CD8-positive, alpha-beta memory T cell (primary cell): ENCODE measurements around the gene TMPRSS11A. TPM values are rescaled to one million over a fixed set of nuclear protein-coding genes. Genes with fewer than 3 reads are reported as not detected.
A peak's percentile ranks its signal among the peaks of the same experiment; 100 is the strongest.

Source experiments
- CTCF ChIA-PET: fragments of 350-600 bp; sonication (Branson Sonifier 250); formaldehyde crosslinking; loops from one replicate; lab custom pipeline; 2021; ENCODE audit warnings: antibody characterized with exemption; lab: Charles Lee
- POLR2A ChIA-PET: fragments of 350-600 bp; sonication (Branson Sonifier 250); formaldehyde crosslinking; loops from one replicate; lab custom pipeline; 2021; ENCODE audit warnings: antibody characterized with exemption; lab: Charles Lee
- DNase-seq, 5 donors: peaks; one replicate each; pipeline versions ENCODE4 v3.0.0 to v3.0.0-alpha.2; 2020 to 2022; ENCODE audit warnings: mixed read lengths in 1 of 5
- H3K27ac ChIP-seq: one replicate; pipeline ENCODE4 v1.7.0; 2013; ENCODE audit warnings: low read depth, mild to moderate bottlenecking, low read length, moderate library complexity
- H3K27me3 ChIP-seq: 2 replicates; pipeline ENCODE4 v1.7.0; 2013; ENCODE audit warnings: low read length, mild to moderate bottlenecking; ENCODE audit not compliant: insufficient read depth, poor library complexity, severe bottlenecking
- H3K36me3 ChIP-seq: 2 replicates; pipeline ENCODE4 v1.7.0; 2013; ENCODE audit warnings: mild to moderate bottlenecking, low read length, moderate library complexity; ENCODE audit not compliant: insufficient read depth
- H3K4me1 ChIP-seq: 2 replicates; pipeline ENCODE4 v1.7.0; 2013; ENCODE audit warnings: mild to moderate bottlenecking, low read length, moderate library complexity; ENCODE audit not compliant: insufficient read depth
- H3K4me3 ChIP-seq: 2 replicates; pipeline ENCODE4 v1.7.0; 2013; ENCODE audit warnings: mild to moderate bottlenecking, low read length
- H3K9me3 ChIP-seq: 2 replicates; pipeline ENCODE4 v1.7.0; 2013; ENCODE audit warnings: mild to moderate bottlenecking, low read length
- H3K27ac Mint-ChIP-seq, 8 donors: one replicate each; pipeline ENCODE4 v1.8.0; 2020 to 2021; ENCODE audit warnings: mixed read lengths in 8 of 8, mild to moderate bottlenecking in 6 of 8, inconsistent platforms in 3 of 8, moderate library complexity in 3 of 8
- H3K27me3 Mint-ChIP-seq, 2 donors: one replicate each; pipeline ENCODE4 v1.8.0; 2020 to 2021; ENCODE audit warnings: mixed read lengths in 2 of 2, mild to moderate bottlenecking in 1 of 2, moderate library complexity in 1 of 2
- H3K36me3 Mint-ChIP-seq, 3 donors: one replicate each; pipeline ENCODE4 v1.8.0; 2020 to 2021; ENCODE audit warnings: mixed read lengths in 3 of 3, inconsistent platforms in 1 of 3, mild to moderate bottlenecking in 1 of 3
- H3K4me1 Mint-ChIP-seq, 3 donors: one replicate each; pipeline ENCODE4 v1.8.0; 2020 to 2021; ENCODE audit warnings: mixed read lengths in 3 of 3, inconsistent platforms in 1 of 3, mild to moderate bottlenecking in 1 of 3
- H3K4me3 Mint-ChIP-seq, 7 donors: one replicate each; pipeline ENCODE4 v1.8.0; 2020 to 2021; ENCODE audit warnings: mixed read lengths in 7 of 7, mild to moderate bottlenecking in 6 of 7, moderate library complexity in 4 of 7, inconsistent platforms in 2 of 7
- H3K9me3 Mint-ChIP-seq, 5 donors: one replicate each; pipeline ENCODE4 v1.8.0; 2020 to 2022; ENCODE audit warnings: mixed read lengths in 5 of 5, mild to moderate bottlenecking in 3 of 5, moderate library complexity in 2 of 5, inconsistent platforms in 1 of 5
- polyA plus RNA-seq: library from polyadenylated mRNA; unstranded; fragments of 300-500 nt; fragmentation: Illumina TruSeq; gene quantifications from one replicate; pipeline ENCODE4 v1.2.3, GENCODE V29; 2021
- total RNA-seq, 2 experiments: library from RNA; stranded (reverse); gene quantifications; one replicate each; pipeline ENCODE4 v1.2.3, GENCODE V29; 2021

TMPRSS11A gene
- total and polyA plus RNA-seq, 3 experiments from 2014 or later: not detected

- no peak for DNase-seq
These were observed 51.2 kb downstream of the TMPRSS11A start for GRCh38 chr4:67912080-67912479.

GRCh38 chr4:67911638-67912037 is 51.7 kb downstream of the TMPRSS11A start:
- peaks cover 0 to 27% of the 10 kb centered on the region in 2 donors for H3K27me3 Mint-ChIP-seq
- no peaks in the 10 kb centered on the region for H3K36me3 Mint-ChIP-seq
- H3K27ac Mint-ChIP-seq: no peak overlapping the region
- ChIA-PET CTCF (interaction anchor here (1.4 to 1.9 kb wide), 2 partner anchors 12 to 362 kb away, joined by 3 read pairs; no protein-coding TSS in a partner anchor), POLR2A (no interaction called here)
- no peak for DNase-seq
- H3K36me3 ChIP-seq: no peaks in the 10 kb centered on the region
- peaks cover 0 to 1% (median 0%) of the 10 kb centered on the region in 5 donors for H3K9me3 Mint-ChIP-seq
- H3K9me3 ChIP-seq: no peaks in the 10 kb centered on the region
- H3K4me1 ChIP-seq: no peaks in the 10 kb centered on the region
- no peak overlapping the region for H3K4me3 Mint-ChIP-seq
- no peaks in the 10 kb centered on the region for H3K4me1 Mint-ChIP-seq
- no peaks in the 10 kb centered on the region for H3K27me3 ChIP-seq
- no peak overlapping the region for H3K4me3 ChIP-seq
- H3K27ac ChIP-seq: no peak overlapping the region

More at GRCh38 chr4:67912080-67912479, 51.2 kb downstream of the TMPRSS11A start:
- Mint-ChIP-seq H3K4me1 (no peaks in the 10 kb centered on the region), H3K4me3 (no peak overlapping the region), H3K9me3 (no peaks in the 10 kb centered on the region), H3K27me3 (peaks cover 0 to 27% of the 10 kb centered on the region in 2 donors), H3K36me3 (no peaks in the 10 kb centered on the region), H3K27ac (no peak overlapping the region)
- POLR2A ChIA-PET: no interaction called here
- CTCF ChIA-PET: interaction anchor here (1.4 kb wide), 1 partner anchor 13 kb away, joined by 3 read pairs; no protein-coding TSS in a partner anchor
- Histone ChIP-seq H3K27ac (no peak overlapping the region), H3K36me3 (no peaks in the 10 kb centered on the region), H3K9me3 (no peaks in the 10 kb centered on the region), H3K4me3 (no peak overlapping the region), H3K4me1 (no peaks in the 10 kb centered on the region), H3K27me3 (no peaks in the 10 kb centered on the region)

DNA sequence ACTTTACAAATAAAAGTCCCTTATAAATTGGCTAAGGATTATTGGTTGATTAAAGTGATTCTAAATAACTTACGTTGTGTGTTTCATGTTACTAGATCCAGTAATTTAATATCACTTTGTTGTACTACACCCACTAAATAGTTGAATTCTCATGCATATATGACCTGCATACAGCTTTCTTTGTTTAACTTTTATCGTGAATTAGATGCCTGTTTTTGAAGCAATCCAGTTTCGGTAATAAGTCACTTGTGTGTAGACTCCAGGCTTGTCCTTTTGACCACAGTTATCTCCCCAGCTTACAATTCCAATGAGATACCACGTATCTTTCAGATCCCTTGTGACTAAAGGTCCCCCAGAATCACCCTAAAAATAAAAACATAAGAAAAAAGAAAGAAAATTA is 52.2 kb downstream of the TMPRSS11A start:
- H3K27me3 ChIP-seq: no peaks in the 10 kb centered on the region
- ChIA-PET CTCF (interaction anchor here (1.4 to 1.9 kb wide), 2 partner anchors 12 to 361 kb away, joined by 3 read pairs; no protein-coding TSS in a partner anchor), POLR2A (no interaction called here)
- H3K4me3 Mint-ChIP-seq: no peak overlapping the region
- no peaks in the 10 kb centered on the region for H3K9me3 ChIP-seq
- H3K27ac ChIP-seq: no peak overlapping the region
- no peak overlapping the region for H3K27ac Mint-ChIP-seq
- no peaks in the 10 kb centered on the region for H3K4me1 Mint-ChIP-seq
- peaks cover 0 to 29% of the 10 kb centered on the region in 2 donors for H3K27me3 Mint-ChIP-seq
- H3K36me3 Mint-ChIP-seq: no peaks in the 10 kb centered on the region
- H3K4me1 ChIP-seq: no peaks in the 10 kb centered on the region
- peaks cover 0 to 4% (median 1%) of the 10 kb centered on the region in 5 donors for H3K9me3 Mint-ChIP-seq
- H3K4me3 ChIP-seq: no peak overlapping the region
- no peaks in the 10 kb centered on the region for H3K36me3 ChIP-seq
- DNase-seq: no peak

GRCh38 chr4:67910585-67910905 is 52.7 kb downstream of the TMPRSS11A start:
- no peaks in the 10 kb centered on the region for H3K4me1 Mint-ChIP-seq
- Histone ChIP-seq H3K9me3 (no peaks in the 10 kb centered on the region), H3K27ac (no peak overlapping the region), H3K27me3 (no peaks in the 10 kb centered on the region), H3K4me1 (no peaks in the 10 kb centered on the region), H3K4me3 (no peak overlapping the region), H3K36me3 (no peaks in the 10 kb centered on the region)
- ChIA-PET POLR2A (no interaction called here), CTCF (interaction anchor here (1.4 to 1.9 kb wide), 2 partner anchors 11 to 361 kb away, joined by 3 read pairs; no protein-coding TSS in a partner anchor)
- no peaks in the 10 kb centered on the region for H3K36me3 Mint-ChIP-seq
- peaks cover 0 to 6% (median 4%) of the 10 kb centered on the region in 5 donors for H3K9me3 Mint-ChIP-seq
- no peak overlapping the region for H3K4me3 Mint-ChIP-seq
- no peak for DNase-seq
- H3K27ac Mint-ChIP-seq: no peak overlapping the region
- peaks cover 1 to 29% of the 10 kb centered on the region in 2 donors for H3K27me3 Mint-ChIP-seq

DNA sequence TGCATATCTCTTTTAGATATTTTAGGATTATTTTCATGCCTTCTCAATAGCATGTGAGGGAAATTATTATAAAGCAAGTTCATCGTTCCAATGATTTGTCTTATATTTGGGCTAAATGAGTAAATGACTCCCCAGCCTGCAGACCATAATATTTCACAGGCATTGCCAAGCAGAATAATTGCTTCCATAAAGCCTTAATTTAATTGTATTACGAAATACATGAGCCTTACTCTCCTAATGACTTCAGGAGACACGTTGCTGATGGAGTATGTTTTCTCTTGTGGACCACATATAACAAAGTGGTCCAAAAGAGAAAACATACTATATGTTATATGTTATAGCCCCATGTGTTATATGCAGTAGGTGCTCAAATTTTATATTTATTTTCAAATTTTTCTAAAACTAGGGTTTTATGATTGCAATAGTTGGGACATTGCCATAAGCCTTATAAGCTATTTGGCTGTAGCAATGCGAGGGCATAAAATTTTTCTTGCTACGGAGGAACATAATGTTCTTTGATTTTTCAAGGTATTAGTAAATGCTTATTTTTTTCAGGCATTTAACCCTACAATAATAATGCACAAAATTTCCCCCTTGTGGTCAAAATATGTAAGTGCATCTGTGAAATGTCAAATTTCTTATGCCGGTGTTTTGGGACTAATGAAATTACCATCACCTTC is 53.2 kb downstream of the TMPRSS11A start:
- Mint-ChIP-seq H3K27ac (no peak overlapping the region), H3K4me3 (no peak overlapping the region), H3K4me1 (no peaks in the 10 kb centered on the region), H3K27me3 (peaks cover 1 to 30% of the 10 kb centered on the region in 2 donors), H3K9me3 (peaks cover 0 to 6% (median 4%) of the 10 kb centered on the region in 5 donors), H3K36me3 (no peaks in the 10 kb centered on the region)
- H3K4me1 ChIP-seq: no peaks in the 10 kb centered on the region
- H3K27me3 ChIP-seq: no peaks in the 10 kb centered on the region
- H3K9me3 ChIP-seq: no peaks in the 10 kb centered on the region
- no peaks in the 10 kb centered on the region for H3K36me3 ChIP-seq
- CTCF ChIA-PET: interaction anchor here (0.9 to 1.9 kb wide), 2 partner anchors 9 to 360 kb away, joined by 3 read pairs; no protein-coding TSS in a partner anchor
- no peak overlapping the region for H3K27ac ChIP-seq
- H3K4me3 ChIP-seq: no peak overlapping the region
- peak in 2 of 5 donors; percentile 3 to 6 for DNase-seq
- POLR2A ChIA-PET: no interaction called here

DNA sequence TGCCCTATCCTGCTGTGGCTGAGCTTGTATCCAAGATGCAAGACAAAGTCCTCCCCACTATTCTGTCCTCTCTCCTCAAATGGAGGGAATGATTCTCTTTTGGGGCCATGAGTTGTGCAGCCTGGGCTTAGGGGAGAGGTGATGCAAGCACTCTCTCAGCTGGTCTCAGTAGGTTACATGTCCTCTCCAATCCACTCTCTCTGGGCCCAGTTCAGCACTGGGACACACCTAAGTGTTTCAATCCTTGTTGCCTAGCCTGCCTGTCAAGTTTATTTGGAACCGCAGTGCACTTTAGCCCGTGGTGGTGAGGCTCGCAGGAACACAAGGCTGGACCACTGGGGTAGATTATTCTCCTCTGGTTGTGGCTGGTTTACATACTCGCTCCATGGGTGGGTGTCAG is 55.6 kb downstream of the TMPRSS11A start:
- no peak overlapping the region for H3K4me3 ChIP-seq
- CTCF ChIA-PET: no interaction called here
- Mint-ChIP-seq H3K27me3 (peaks cover 1 to 30% of the 10 kb centered on the region in 2 donors), H3K36me3 (no peaks in the 10 kb centered on the region), H3K27ac (no peak overlapping the region), H3K4me3 (no peak overlapping the region), H3K4me1 (no peaks in the 10 kb centered on the region), H3K9me3 (peaks cover 0 to 6% (median 4%) of the 10 kb centered on the region in 5 donors)
- POLR2A ChIA-PET: no interaction called here
- no peak for DNase-seq
- no peaks in the 10 kb centered on the region for H3K27me3 ChIP-seq
- H3K27ac ChIP-seq: no peak overlapping the region
- H3K9me3 ChIP-seq: no peaks in the 10 kb centered on the region
- no peaks in the 10 kb centered on the region for H3K36me3 ChIP-seq
- no peaks in the 10 kb centered on the region for H3K4me1 ChIP-seq

- Histone ChIP-seq H3K36me3 (no peaks in the 10 kb centered on the region), H3K27ac (no peak overlapping the region), H3K27me3 (no peaks in the 10 kb centered on the region), H3K4me1 (no peaks in the 10 kb centered on the region), H3K4me3 (no peak overlapping the region), H3K9me3 (no peaks in the 10 kb centered on the region)
- Mint-ChIP-seq H3K27ac (no peak overlapping the region), H3K36me3 (no peaks in the 10 kb centered on the region), H3K9me3 (no peaks in the 10 kb centered on the region), H3K27me3 (no peaks in the 10 kb centered on the region), H3K4me3 (no peak overlapping the region), H3K4me1 (no peaks in the 10 kb centered on the region)
- CTCF ChIA-PET: interaction anchor here (1.0 kb wide), 1 partner anchor 12 kb away, joined by 3 read pairs; no protein-coding TSS in a partner anchor
- POLR2A ChIA-PET: no interaction called here
- DNase-seq: no peak
These were observed 64.2 kb downstream of the TMPRSS11A start for GRCh38 chr4:67899096-67899495.

DNA sequence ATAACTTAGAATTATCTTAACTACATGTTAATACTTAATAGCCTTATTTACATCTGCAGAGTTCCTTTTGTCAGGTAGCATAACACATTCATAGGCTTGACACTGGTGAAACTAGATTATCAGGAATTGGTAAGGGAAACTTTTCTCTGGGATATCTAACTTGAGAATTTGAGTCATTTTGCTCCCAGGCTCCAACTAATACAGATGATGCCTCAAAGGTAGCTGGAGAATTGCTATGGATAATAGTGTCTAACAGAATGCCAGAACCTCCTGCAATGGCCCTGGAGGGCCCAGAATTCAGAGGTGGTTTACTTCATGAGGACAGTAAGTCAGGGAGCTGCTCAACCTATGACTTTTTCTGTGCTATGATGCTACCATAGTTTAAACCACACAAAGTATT is 65.6 kb downstream of the TMPRSS11A start:
- no peak overlapping the region for H3K27ac ChIP-seq
- no peaks in the 10 kb centered on the region for H3K9me3 ChIP-seq
- H3K36me3 ChIP-seq: no peaks in the 10 kb centered on the region
- no peaks in the 10 kb centered on the region for H3K27me3 ChIP-seq
- H3K4me3 ChIP-seq: no peak overlapping the region
- Mint-ChIP-seq H3K27ac (no peak overlapping the region), H3K4me3 (no peak overlapping the region), H3K27me3 (no peaks in the 10 kb centered on the region), H3K36me3 (no peaks in the 10 kb centered on the region), H3K4me1 (no peaks in the 10 kb centered on the region), H3K9me3 (no peaks in the 10 kb centered on the region)
- no peak for DNase-seq
- ChIA-PET POLR2A (no interaction called here), CTCF (no interaction called here)
- no peaks in the 10 kb centered on the region for H3K4me1 ChIP-seq
